ENCODE results near the gene IFNGR1.
"Not testable (repeated sequence)": the region's sequence is repeated elsewhere in the genome, so short reads cannot be mapped to it uniquely, and the experiment has no call there.

Gene IFNGR1

GRCh38 chr6:137210903-137211302 is 8.3 kb downstream of the IFNGR1 start:
- DNase-seq = no peak

- no peak for DNase-seq
Observed at GRCh38 chr6:137208279-137208678, 10.9 kb downstream of the IFNGR1 start.

DNA sequence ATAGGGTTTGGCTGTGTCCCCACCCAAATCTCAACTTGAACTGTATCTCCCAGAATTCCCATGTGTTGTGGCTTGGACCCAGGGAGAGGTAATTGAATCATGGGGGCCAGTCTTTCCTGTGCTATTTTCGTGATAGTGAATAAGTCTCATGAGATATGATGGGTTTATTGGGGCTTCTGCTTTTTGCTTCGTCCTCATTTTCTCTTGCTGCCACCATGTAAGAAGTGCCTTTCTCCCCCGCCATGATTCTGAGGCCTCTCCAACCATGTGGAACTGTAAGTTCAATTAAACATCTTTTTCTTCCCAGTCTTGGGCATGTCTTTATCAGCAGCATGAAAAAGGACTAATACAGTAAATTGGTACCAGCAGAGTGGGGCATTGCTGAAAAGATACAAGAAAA is 11.7 kb downstream of the IFNGR1 start:
- DNase-seq = not testable (repeated sequence)

GRCh38 chr6:137206577-137206976 is 12.6 kb downstream of the IFNGR1 start:
- DNase-seq = no peak

GRCh38 chr6:137203256-137203655 is 15.9 kb downstream of the IFNGR1 start:
- no peak for DNase-seq

DNA sequence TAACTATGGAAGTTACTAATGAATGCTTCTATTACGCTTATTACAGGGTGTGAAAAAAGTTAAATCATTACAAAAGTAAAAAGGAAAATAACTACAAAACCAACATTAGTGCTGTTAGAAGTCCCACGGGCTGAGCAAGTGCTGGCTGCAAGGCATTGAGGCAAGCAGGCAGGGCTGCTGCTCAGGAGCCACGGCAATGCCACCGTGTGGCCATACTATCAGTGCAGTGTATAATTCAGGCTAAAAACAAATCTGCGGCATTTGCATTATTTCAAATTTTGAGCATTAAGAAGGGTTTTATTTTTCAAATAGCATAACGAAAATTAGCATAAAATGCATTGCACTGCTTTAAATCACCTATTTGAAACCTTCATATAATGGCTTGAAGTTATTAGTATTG is 17.1 kb downstream of the IFNGR1 start:
- DNase-seq = no peak

DNA sequence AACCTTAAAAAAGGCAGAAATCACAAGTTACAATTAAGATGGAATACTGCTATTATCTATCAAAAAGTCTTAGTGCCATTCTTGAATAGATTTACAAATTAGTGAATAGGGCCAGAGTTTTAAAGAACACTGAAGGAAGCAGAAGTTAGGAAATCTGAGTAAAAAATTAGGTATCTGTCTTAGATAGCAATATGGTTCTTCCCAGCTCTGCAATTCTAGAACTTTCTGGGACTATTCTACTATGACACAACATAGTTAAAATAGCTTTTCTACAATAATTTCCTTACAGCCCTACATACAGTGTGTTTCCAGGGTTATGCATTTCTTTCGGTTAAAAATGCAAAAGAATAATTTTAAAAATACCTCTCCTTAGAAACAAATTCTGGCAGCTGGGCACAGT is 18.2 kb downstream of the IFNGR1 start:
- DNase-seq = no peak

DNA sequence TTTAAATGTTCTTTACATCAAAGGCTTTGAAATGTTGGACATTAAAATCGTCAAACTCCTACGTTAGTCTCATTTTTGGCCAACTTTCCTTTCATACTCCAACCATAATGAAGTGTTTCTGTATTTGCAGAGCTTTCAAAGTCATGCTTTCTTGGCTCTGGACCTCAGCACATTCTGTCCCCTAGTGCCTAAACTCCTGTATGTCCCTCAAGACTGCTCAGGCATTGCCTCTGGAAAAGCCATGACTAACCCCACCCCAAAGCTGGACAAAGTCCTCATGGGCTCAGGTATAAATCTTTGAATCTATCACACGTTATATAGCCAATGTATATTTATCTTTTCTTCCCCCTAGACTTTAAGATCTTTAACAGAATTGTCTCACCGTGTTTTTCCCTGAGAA is 18.9 kb downstream of the IFNGR1 start:
- DNase-seq = no peak

DNA sequence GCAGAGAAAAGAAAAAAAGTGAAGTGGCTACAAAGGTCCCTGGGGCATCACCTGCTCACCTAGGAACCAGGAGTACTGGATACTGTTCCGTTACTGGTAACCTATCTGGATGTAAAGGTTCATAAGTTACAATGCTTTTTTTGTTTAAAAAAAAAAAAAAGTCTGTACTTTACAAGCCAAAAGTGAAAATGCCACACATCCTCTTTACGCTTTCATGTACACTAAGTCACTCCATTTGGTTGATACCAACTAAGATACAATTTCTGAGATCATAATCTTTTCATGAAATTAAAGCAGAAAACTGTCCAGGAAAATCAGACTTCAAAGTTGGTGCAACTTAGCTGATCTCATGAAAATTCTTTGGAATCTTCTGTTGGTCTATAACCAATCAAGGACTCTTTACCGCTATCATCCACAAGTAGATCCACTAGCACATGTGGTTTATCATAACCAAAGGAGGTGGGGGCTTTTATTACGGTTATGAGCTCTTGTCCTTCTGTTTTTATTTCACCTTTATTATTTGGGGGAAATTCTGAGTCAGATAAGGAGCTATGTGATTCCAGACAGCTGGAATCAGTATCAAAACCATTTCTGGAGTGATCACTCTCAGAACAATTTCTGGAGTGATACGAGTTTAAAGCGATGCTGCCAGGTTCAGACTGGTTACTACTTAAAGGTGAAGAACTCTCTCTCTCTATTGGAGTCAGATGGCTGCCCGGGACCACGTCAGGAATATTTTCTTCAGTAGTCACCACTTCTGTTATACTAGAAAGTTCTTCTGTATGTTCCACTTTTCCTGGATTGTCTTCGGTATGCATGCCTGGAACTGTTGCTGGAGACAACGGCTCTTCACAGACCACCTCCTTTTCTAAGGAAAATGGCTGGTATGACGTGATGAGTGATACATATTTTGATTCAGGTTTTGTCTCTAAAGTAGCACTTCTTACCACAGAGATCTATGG is 21.2 kb downstream of the IFNGR1 start:
- no peak for DNase-seq

GRCh38 chr6:137193256-137194070 is 25.7 kb downstream of the IFNGR1 start:
- no peak for DNase-seq

- DNase-seq = no peak
Observed at GRCh38 chr6:137192821-137193220, 26.4 kb downstream of the IFNGR1 start.

GRCh38 chr6:137191670-137192069 is 27.5 kb downstream of the IFNGR1 start:
- no peak for DNase-seq

DNA sequence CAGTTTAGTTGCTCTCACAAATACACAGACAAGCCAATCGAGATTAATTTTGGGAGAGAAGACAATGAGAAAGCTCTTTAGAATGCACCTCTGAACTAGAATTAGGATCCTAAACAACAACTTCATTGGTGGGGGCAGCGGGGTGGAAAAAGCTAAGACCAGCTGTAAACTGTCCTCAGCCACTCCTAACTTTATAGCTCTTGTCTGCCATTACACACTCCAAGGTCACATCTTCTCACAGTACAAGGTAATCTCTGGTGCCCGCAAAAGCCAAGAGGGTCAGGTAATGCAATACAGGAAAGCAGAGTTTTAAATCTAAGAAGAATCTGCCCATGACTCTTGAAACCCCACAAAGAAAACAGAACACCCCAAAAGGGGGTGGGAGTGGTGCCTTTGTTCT is 27.9 kb downstream of the IFNGR1 start:
- DNase-seq = no peak

GRCh38 chr6:137190583-137191094 is 28.5 kb downstream of the IFNGR1 start:
- no peak for DNase-seq

- no peak for DNase-seq
Observed at GRCh38 chr6:137188855-137189254, 30.3 kb downstream of the IFNGR1 start.

- no peak for DNase-seq
Observed at GRCh38 chr6:137185290-137185689, 33.9 kb downstream of the IFNGR1 start.

GRCh38 chr6:137182654-137183073 is 36.5 kb downstream of the IFNGR1 start:
- no peak for DNase-seq

DNA sequence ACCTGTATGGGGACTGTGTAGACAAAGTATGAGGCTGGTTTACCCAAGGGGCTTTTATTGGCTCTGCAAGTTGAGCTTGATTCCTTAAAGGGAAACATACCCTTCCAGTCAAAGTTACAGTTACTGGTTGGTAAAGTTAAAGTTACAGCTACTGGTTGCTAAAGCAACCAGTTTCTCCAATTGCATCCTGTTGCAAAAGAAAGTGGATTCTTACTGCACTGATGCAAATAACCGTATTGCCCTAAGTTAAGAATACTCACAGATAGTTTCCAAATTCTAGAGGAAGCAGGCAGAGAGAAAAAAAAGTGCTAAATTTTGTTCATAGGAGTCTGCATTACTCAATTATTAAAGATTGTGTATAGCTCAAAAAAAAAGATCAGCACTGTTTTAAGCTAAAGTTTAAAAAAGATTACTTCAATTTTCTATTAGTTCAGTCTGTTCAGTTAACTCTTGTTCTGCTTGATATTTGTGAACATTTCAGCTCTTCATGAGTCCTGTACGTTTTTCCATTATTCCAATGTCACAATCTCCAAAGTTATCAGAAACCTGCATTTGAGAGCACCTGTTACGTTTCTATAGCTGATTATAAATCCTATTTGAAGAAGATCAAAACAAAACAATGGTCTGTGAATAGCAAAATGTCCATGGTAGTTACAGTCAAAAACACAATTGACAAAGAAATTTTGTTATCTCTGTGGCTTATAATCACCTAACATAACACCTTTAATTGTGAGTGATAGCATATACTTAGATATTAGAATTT is 37.1 kb downstream of the IFNGR1 start:
- no peak for DNase-seq

- no peak for DNase-seq
Observed at GRCh38 chr6:137177611-137178010, 41.6 kb downstream of the IFNGR1 start.

GRCh38 chr6:137176729-137177128 is 42.5 kb downstream of the IFNGR1 start:
- no peak for DNase-seq

- no peak for DNase-seq
Observed at GRCh38 chr6:137175868-137176245, 43.3 kb downstream of the IFNGR1 start.

GRCh38 chr6:137175157-137175867 is 43.9 kb downstream of the IFNGR1 start:
- no peak for DNase-seq

All from NCI-H146 (cell line).